GM12878 (cell line): ENCODE results near the gene ZFP28. TPM values are rescaled to one million over a fixed set of nuclear protein-coding genes. Genes with fewer than 3 reads are reported as not detected.

Experiments
- ATAC-seq: fragments of 200-7000 bp; cut with Tn5 transposase; 3 replicates; pipeline ENCODE4 v1.9.1; 2020; ENCODE audit warnings: mild to moderate bottlenecking, moderate library complexity
- BruUV-seq: library from RNA; stranded (reverse); fragments of 400-500 nt; replicated peaks from 2 replicates; lab custom pipeline; 2021; lab: Mats Ljungman, UMichigan
- CTCF ChIA-PET: fragments of 300-600 bp; sonication (Branson Sonifier 250); formaldehyde crosslinking; extraction: SDS; loops from one replicate; lab custom pipeline; 2021; ENCODE audit warnings: inconsistent platforms; lab: Yijun Ruan, JAX
- POLR2A ChIA-PET: fragments of 350-600 bp; formaldehyde crosslinking; extraction: SDS; loops from one replicate; lab custom pipeline; 2021; ENCODE audit warnings: inconsistent platforms; lab: Charles Lee
- RAD21 ChIA-PET: fragments of 300-600 bp; sonication (Branson Sonifier 250); formaldehyde crosslinking; loops from one replicate; lab custom pipeline; 2023; ENCODE audit warnings: antibody characterized with exemption; ENCODE audit not compliant: unreplicated experiment; lab: Charles Lee
- SMC1A ChIA-PET: fragments of 300-600 bp; sonication (Branson Sonifier 250); formaldehyde crosslinking; loops from one replicate; lab custom pipeline; 2023; ENCODE audit not compliant: unreplicated experiment, uncharacterized antibody; lab: Charles Lee
- DNase-seq: peaks from one replicate; pipeline ENCODE4 v3.0.0-alpha.2; 2011; ENCODE audit warnings: low read depth, low spot score
- FAIRE-seq: peaks from 3 replicates; lab custom pipeline; 2011; peaks lifted over from hg19 to GRCh38; lab: Jason Lieb, UNC
- H2AFZ ChIP-seq: 2 replicates; pipeline ENCODE4 v1.6.0; 2011; ENCODE audit warnings: low read depth, low read length, control low read depth; ENCODE audit not compliant: control insufficient read depth
- H3K27ac ChIP-seq: 2 replicates; pipeline ENCODE4 v1.5.1; 2011; ENCODE audit warnings: control low read depth; ENCODE audit not compliant: control insufficient read depth, insufficient read depth
- H3K27me3 ChIP-seq, 2 experiments: replicated peaks in 1 of 2; 2 replicates each; pipeline versions ENCODE4 v1.6.0 to v1.6.1; 2011; ENCODE audit warnings: low read length in 1 of 2; ENCODE audit not compliant: control insufficient read depth in 2 of 2, insufficient read depth in 2 of 2
- H3K36me3 ChIP-seq, 2 experiments: 2 replicates each; pipeline ENCODE4 v1.5.1; 2011; ENCODE audit warnings: low read length in 1 of 2; ENCODE audit not compliant: control insufficient read depth in 2 of 2, insufficient read depth in 2 of 2
- H3K4me1 ChIP-seq: 2 replicates; pipeline ENCODE4 v1.6.1; 2011; ENCODE audit warnings: mild to moderate bottlenecking, low read length, moderate library complexity, mixed read lengths; ENCODE audit not compliant: control insufficient read depth, insufficient read depth
- H3K4me2 ChIP-seq: 2 replicates; pipeline ENCODE4 v1.6.0; 2011; ENCODE audit warnings: control low read depth; ENCODE audit not compliant: control insufficient read depth, insufficient read depth
- H3K4me3 ChIP-seq: fragments of 200-600 bp; sonication (generic); 2 replicates; pipeline ENCODE4 v1.5.1; 2016
- H3K79me2 ChIP-seq: 2 replicates; pipeline ENCODE4 v1.6.0; 2011; ENCODE audit warnings: low read length; ENCODE audit not compliant: control insufficient read depth, insufficient read depth
- H3K9ac ChIP-seq: 2 replicates; pipeline ENCODE4 v1.8.0; 2011; ENCODE audit warnings: low read length, control low read depth, mixed read lengths; ENCODE audit not compliant: control insufficient read depth, insufficient read depth
- H3K9me3 ChIP-seq: replicated peaks from 3 replicates; pipeline ENCODE4 v1.5.1; 2011; ENCODE audit warnings: mild to moderate bottlenecking, low read length; ENCODE audit not compliant: control insufficient read depth, insufficient read depth
- H4K20me1 ChIP-seq: 2 replicates; pipeline ENCODE4 v1.6.0; 2011; ENCODE audit not compliant: control insufficient read depth, insufficient read depth
- CHD1 ChIP-seq: IDR thresholded peaks from 2 replicates; pipeline ENCODE4 v1.6.1; 2012; ENCODE audit warnings: low read depth, low read length, improper control_type of control experiment
- FOXK2 ChIP-seq: fragments of 450-650 bp; IDR thresholded peaks from 2 replicates; pipeline ENCODE4 v1.6.1; 2017; ENCODE audit warnings: mild to moderate bottlenecking, moderate library complexity
- JUND ChIP-seq: IDR thresholded peaks from 2 replicates; pipeline ENCODE4 v1.6.1; 2012; ENCODE audit warnings: low read depth, mild to moderate bottlenecking, low read length, improper control_type of control experiment, moderate library complexity
- MEF2A ChIP-seq: IDR thresholded peaks from 2 replicates; pipeline ENCODE4 v1.6.1; 2011; ENCODE audit warnings: low read depth, mild to moderate bottlenecking, low read length, moderate library complexity; ENCODE audit not compliant: insufficient read depth
- NFYA ChIP-seq: IDR thresholded peaks from 2 replicates; pipeline ENCODE4 v1.6.1; 2011; ENCODE audit warnings: low read depth, mild to moderate bottlenecking, low read length, improper control_type of control experiment, borderline replicate concordance
- NR2C1 ChIP-seq: fragments of 450-650 bp; IDR thresholded peaks from 2 replicates; pipeline ENCODE4 v1.6.1; 2017; ENCODE audit warnings: antibody characterized with exemption, mild to moderate bottlenecking, moderate library complexity
- TCF3 ChIP-seq: IDR thresholded peaks from 2 replicates; pipeline ENCODE4 v1.6.1; 2012; ENCODE audit warnings: low read depth, mild to moderate bottlenecking, low read length, borderline replicate concordance; ENCODE audit not compliant: insufficient read depth
- ZNF217 ChIP-seq: fragments of 450-650 bp; IDR thresholded peaks from 2 replicates; pipeline ENCODE4 v1.6.1; 2017; ENCODE audit warnings: antibody characterized with exemption, mild to moderate bottlenecking
- WGBS: methylation state at CpG from one replicate; pipeline ENCODE4 v1.1.6; 2016; ENCODE audit warnings: low lambda C conversion rate; ENCODE audit not compliant: insufficient replicate concordance, insufficient coverage; ENCODE audit errors: missing lambda C conversion rate; 5-methylcytosine and 5-hydroxymethylcytosine counted together
- in situ Hi-C: fragments of 300-500 bp; cut with MboI; formaldehyde crosslinking; loops from 9 replicates; pipeline ENCODE4 v1.14.3; 2018; ENCODE audit warnings: mixed read lengths
- intact Hi-C: fragments of 100-400 bp; cut with micrococcal nuclease; formaldehyde crosslinking; loops from one replicate; pipeline ENCODE4 v1.14.2; 2022; ENCODE audit not compliant: unreplicated experiment
- polyA plus RNA-seq, 11 experiments: library from polyadenylated mRNA; depleted of rRNA in 4 of 11; unstranded in 6 of 11; stranded (reverse) in 5 of 11; fragments of >200 nt; fragmentation: Nextera tagmentation in 4 of 11; fragmentation: Illumina TruSeq in 1 of 11; extraction: Ambion mirVana in 4 of 11; extraction: Trizol in 1 of 11; gene quantifications; 1 replicate in 1 of 11; 2 replicates in 10 of 11; pipeline versions ENCODE4 v1.2.1 to v1.2.3, GENCODE V29; 2011 to 2016; ENCODE audit warnings: inconsistent platforms in 2 of 11, missing spikeins in 2 of 11, low read depth in 1 of 11
- total RNA-seq, 4 experiments: library from RNA; depleted of rRNA in 3 of 4; stranded (reverse); fragments of >200 nt in 3 of 4; fragmentation: Illumina TruSeq in 1 of 4; extraction: Trizol in 1 of 4; gene quantifications; 2 replicates each; pipeline versions ENCODE4 v1.2.1 to v1.2.3, GENCODE V29; 2013 to 2021
- TF ChIP-seq, protein P1 (sequence below): fragments of 450-650 bp; IDR thresholded peaks from 2 replicates; pipeline ENCODE4 v1.6.1; 2018; ENCODE audit warnings: mild to moderate bottlenecking, low read depth, moderate library complexity; ENCODE audit not compliant: partially characterized antibody
- TF ChIP-seq, protein P2 (sequence below): fragments of 450-650 bp; IDR thresholded peaks from 2 replicates; pipeline ENCODE4 v1.6.1; 2018; ENCODE audit warnings: borderline replicate concordance, mild to moderate bottlenecking; ENCODE audit not compliant: partially characterized antibody

Gene ZFP28
- total and polyA plus RNA-seq, 10 of the 15 experiments (the other 5 are each of a cell fraction or from before 2014, with no cell fraction given) = 0.01 to 0.13 (median 0.05) TPM; not detected in 2

DNA sequence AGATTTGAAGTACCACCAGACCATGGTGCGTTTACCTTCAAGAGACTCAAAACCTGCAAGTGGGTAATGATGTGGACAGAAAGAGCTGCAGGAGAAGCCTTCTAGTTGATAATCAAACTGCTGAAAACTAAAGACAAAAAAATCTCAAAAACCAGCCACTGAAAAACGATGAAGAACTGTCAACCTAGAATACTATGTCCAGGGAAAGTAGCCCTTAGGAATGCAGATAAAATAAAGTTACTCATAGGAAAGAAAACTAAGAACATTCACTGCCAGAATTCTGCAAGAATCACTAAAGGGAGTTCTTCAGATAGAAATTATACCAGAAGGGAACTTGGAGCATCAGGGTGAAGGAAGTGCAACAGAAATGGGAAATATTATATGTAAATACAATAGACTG lies 33.8 kb downstream of the ZFP28 start:
- TF ChIP-seq FOXK2 (no peak), NR2C1 (no peak), NFYA (no peak), CHD1 (no peak), ZNF217 (no peak), TCF3 (no peak), MEF2A (no peak), JUND (no peak)
- TF ChIP-seq, protein P1, sequence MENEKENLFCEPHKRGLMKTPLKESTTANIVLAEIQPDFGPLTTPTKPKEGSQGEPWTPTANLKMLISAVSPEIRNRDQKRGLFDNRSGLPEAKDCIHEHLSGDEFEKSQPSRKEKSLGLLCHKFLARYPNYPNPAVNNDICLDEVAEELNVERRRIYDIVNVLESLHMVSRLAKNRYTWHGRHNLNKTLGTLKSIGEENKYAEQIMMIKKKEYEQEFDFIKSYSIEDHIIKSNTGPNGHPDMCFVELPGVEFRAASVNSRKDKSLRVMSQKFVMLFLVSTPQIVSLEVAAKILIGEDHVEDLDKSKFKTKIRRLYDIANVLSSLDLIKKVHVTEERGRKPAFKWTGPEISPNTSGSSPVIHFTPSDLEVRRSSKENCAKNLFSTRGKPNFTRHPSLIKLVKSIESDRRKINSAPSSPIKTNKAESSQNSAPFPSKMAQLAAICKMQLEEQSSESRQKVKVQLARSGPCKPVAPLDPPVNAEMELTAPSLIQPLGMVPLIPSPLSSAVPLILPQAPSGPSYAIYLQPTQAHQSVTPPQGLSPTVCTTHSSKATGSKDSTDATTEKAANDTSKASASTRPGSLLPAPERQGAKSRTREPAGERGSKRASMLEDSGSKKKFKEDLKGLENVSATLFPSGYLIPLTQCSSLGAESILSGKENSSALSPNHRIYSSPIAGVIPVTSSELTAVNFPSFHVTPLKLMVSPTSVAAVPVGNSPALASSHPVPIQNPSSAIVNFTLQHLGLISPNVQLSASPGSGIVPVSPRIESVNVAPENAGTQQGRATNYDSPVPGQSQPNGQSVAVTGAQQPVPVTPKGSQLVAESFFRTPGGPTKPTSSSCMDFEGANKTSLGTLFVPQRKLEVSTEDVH = no peak
- TF ChIP-seq, protein P2, sequence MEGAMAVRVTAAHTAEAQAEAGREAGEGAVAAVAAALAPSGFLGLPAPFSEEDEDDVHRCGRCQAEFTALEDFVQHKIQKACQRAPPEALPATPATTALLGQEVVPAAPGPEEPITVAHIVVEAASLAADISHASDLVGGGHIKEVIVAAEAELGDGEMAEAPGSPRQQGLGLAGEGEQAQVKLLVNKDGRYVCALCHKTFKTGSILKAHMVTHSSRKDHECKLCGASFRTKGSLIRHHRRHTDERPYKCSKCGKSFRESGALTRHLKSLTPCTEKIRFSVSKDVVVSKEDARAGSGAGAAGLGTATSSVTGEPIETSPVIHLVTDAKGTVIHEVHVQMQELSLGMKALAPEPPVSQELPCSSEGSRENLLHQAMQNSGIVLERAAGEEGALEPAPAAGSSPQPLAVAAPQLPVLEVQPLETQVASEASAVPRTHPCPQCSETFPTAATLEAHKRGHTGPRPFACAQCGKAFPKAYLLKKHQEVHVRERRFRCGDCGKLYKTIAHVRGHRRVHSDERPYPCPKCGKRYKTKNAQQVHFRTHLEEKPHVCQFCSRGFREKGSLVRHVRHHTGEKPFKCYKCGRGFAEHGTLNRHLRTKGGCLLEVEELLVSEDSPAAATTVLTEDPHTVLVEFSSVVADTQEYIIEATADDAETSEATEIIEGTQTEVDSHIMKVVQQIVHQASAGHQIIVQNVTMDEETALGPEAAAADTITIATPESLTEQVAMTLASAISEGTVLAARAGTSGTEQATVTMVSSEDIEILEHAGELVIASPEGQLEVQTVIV = no peak
- Histone ChIP-seq H3K4me2 (no peak overlapping the region), H4K20me1 (no peaks in the 10 kb centered on the region), H3K27ac (no peak overlapping the region), H3K9ac (no peak overlapping the region), H3K9me3 (peaks cover 7% of the 10 kb centered on the region), H3K27me3 (no peaks in the 10 kb centered on the region), H3K4me3 (no peak overlapping the region), H3K4me1 (no peaks in the 10 kb centered on the region), H3K79me2 (no peaks in the 10 kb centered on the region), H3K36me3 (no peaks in the 10 kb centered on the region), H2AFZ (no peak overlapping the region)
- in situ Hi-C loops = no loop called here
- DNase-seq (no peak), ATAC-seq (no peak), FAIRE-seq (no peak)
- intact Hi-C loops = no loop called here
- ChIA-PET SMC1A (no interaction called here), RAD21 (no interaction called here), POLR2A (no interaction called here), CTCF (no interaction called here)
- BruUV-seq = no TSS peak
- 40% methylated on average over 2 of the region's 2 CpGs for WGBS
